DOHH2 (cell line): ENCODE results near the gene WFS1.

Experiments used
- H3F3A ChIP-seq: fragments of 200-600 bp; sonication (generic), shearing (Covaris generic); 2 replicates; pipeline ENCODE4 v1.6.0; 2016; ENCODE audit warnings: antibody characterized with exemption, mild to moderate bottlenecking; ENCODE audit not compliant: control insufficient read depth, insufficient read depth
- H3K27ac ChIP-seq: fragments of 200-600 bp; sonication (generic); 2 replicates; pipeline ENCODE4 v1.5.1; 2014; ENCODE audit warnings: low read depth, mild to moderate bottlenecking, low read length, moderate library complexity
- H3K27me3 ChIP-seq: fragments of 200-600 bp; sonication (generic); 2 replicates; pipeline ENCODE4 v1.6.1; 2014; ENCODE audit warnings: mild to moderate bottlenecking, low read length, mixed read lengths; ENCODE audit not compliant: control insufficient read depth
- H3K36me3 ChIP-seq: fragments of 200-600 bp; sonication (generic); 2 replicates; pipeline ENCODE4 v1.6.1; 2014; ENCODE audit warnings: mild to moderate bottlenecking, low read length, moderate library complexity, mixed read lengths; ENCODE audit not compliant: control insufficient read depth
- H3K4me1 ChIP-seq: fragments of 200-600 bp; sonication (generic); 2 replicates; pipeline ENCODE4 v1.6.1; 2014; ENCODE audit warnings: mild to moderate bottlenecking, low read length, mixed read lengths; ENCODE audit not compliant: control insufficient read depth
- H3K4me2 ChIP-seq: fragments of 200-600 bp; sonication (generic); 2 replicates; pipeline ENCODE4 v1.6.0; 2014; ENCODE audit warnings: mild to moderate bottlenecking, low read length, moderate library complexity
- H3K4me3 ChIP-seq: fragments of 200-600 bp; sonication (generic); 2 replicates; pipeline ENCODE4 v1.5.1; 2014; ENCODE audit warnings: mild to moderate bottlenecking, low read length, mixed read lengths
- H3K79me2 ChIP-seq: fragments of 200-600 bp; sonication (generic); 2 replicates; pipeline ENCODE4 v1.6.1; 2014; ENCODE audit warnings: mild to moderate bottlenecking, low read length, mixed read lengths; ENCODE audit not compliant: control insufficient read depth
- H3K9me2 ChIP-seq: fragments of 200-600 bp; sonication (generic); replicated peaks from 2 replicates; pipeline ENCODE4 v1.6.1; 2014; ENCODE audit warnings: mild to moderate bottlenecking, low read length, mixed read lengths; ENCODE audit not compliant: control insufficient read depth
- H3K9me3 ChIP-seq: fragments of 200-600 bp; sonication (generic); 2 replicates; pipeline ENCODE4 v1.6.1; 2014; ENCODE audit warnings: antibody characterized with exemption, low read length, mixed read lengths; ENCODE audit not compliant: control insufficient read depth, insufficient read depth
- H4K20me1 ChIP-seq: fragments of 200-600 bp; sonication (generic); 2 replicates; pipeline ENCODE4 v1.6.0; 2014; ENCODE audit warnings: low read depth, mild to moderate bottlenecking, antibody characterized with exemption, low read length, moderate library complexity; ENCODE audit not compliant: control insufficient read depth, insufficient read depth
- EZH2phosphoT487 ChIP-seq: fragments of 200-600 bp; sonication (generic); IDR thresholded peaks from 2 replicates; pipeline ENCODE4 v1.6.1; 2017; ENCODE audit warnings: borderline replicate concordance, mild to moderate bottlenecking, antibody characterized with exemption, low read length, moderate library complexity, mixed read lengths
- TF ChIP-seq, protein P1 (sequence below): fragments of 200-600 bp; sonication (generic); IDR thresholded peaks from one replicate; pipeline ENCODE4 v1.5.1; 2014; ENCODE audit warnings: antibody characterized with exemption, mild to moderate bottlenecking, low read depth, low read length; ENCODE audit not compliant: poor library complexity, severe bottlenecking

WFS1 gene

GRCh38 chr4:6230827-6231662, 38.6 kb upstream of the WFS1 start:
- no peak overlapping the region for H3K27ac ChIP-seq
- no peaks in the 10 kb centered on the region for H3K9me3 ChIP-seq
- H3K9me2 ChIP-seq, result no peaks in the 10 kb centered on the region
- H4K20me1 ChIP-seq, result no peaks in the 10 kb centered on the region
- no peaks in the 10 kb centered on the region for H3K4me1 ChIP-seq
- H3K36me3 ChIP-seq, result no peaks in the 10 kb centered on the region
- H3K4me3 ChIP-seq, result no peak overlapping the region
- TF ChIP-seq, protein P1, sequence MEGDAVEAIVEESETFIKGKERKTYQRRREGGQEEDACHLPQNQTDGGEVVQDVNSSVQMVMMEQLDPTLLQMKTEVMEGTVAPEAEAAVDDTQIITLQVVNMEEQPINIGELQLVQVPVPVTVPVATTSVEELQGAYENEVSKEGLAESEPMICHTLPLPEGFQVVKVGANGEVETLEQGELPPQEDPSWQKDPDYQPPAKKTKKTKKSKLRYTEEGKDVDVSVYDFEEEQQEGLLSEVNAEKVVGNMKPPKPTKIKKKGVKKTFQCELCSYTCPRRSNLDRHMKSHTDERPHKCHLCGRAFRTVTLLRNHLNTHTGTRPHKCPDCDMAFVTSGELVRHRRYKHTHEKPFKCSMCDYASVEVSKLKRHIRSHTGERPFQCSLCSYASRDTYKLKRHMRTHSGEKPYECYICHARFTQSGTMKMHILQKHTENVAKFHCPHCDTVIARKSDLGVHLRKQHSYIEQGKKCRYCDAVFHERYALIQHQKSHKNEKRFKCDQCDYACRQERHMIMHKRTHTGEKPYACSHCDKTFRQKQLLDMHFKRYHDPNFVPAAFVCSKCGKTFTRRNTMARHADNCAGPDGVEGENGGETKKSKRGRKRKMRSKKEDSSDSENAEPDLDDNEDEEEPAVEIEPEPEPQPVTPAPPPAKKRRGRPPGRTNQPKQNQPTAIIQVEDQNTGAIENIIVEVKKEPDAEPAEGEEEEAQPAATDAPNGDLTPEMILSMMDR, result no peak
- TF ChIP-seq EZH2phosphoT487, result no peak
- H3K4me2 ChIP-seq, result no peak overlapping the region
- H3K27me3 ChIP-seq, result no peaks in the 10 kb centered on the region
- no peaks in the 10 kb centered on the region for H3F3A ChIP-seq
- no peaks in the 10 kb centered on the region for H3K79me2 ChIP-seq

- H3K9me2 ChIP-seq, result no peaks in the 10 kb centered on the region
- no peaks in the 10 kb centered on the region for H3K4me1 ChIP-seq
- no peak for TF ChIP-seq EZH2phosphoT487
- TF ChIP-seq, protein P1, result no peak
- no peaks in the 10 kb centered on the region for H3K9me3 ChIP-seq
- no peaks in the 10 kb centered on the region for H3K36me3 ChIP-seq
- no peak overlapping the region for H3K4me3 ChIP-seq
- no peaks in the 10 kb centered on the region for H4K20me1 ChIP-seq
- no peak overlapping the region for H3K27ac ChIP-seq
- no peaks in the 10 kb centered on the region for H3K27me3 ChIP-seq
- H3K4me2 ChIP-seq, result no peak overlapping the region
- H3F3A ChIP-seq, result no peaks in the 10 kb centered on the region
- no peaks in the 10 kb centered on the region for H3K79me2 ChIP-seq
Measured at GRCh38 chr4:6231663-6232165, 37.9 kb upstream of the WFS1 start.

- H3K9me3 ChIP-seq, result no peaks in the 10 kb centered on the region
- no peaks in the 10 kb centered on the region for H3K79me2 ChIP-seq
- TF ChIP-seq, protein P1, result no peak
- no peak for TF ChIP-seq EZH2phosphoT487
- H3K36me3 ChIP-seq, result no peaks in the 10 kb centered on the region
- H4K20me1 ChIP-seq, result no peaks in the 10 kb centered on the region
- no peaks in the 10 kb centered on the region for H3K4me1 ChIP-seq
- H3K27me3 ChIP-seq, result no peaks in the 10 kb centered on the region
- H3K9me2 ChIP-seq, result no peaks in the 10 kb centered on the region
- no peak overlapping the region for H3K27ac ChIP-seq
- no peak overlapping the region for H3K4me3 ChIP-seq
- no peaks in the 10 kb centered on the region for H3F3A ChIP-seq
- H3K4me2 ChIP-seq, result no peak overlapping the region
Measured at GRCh38 chr4:6232836-6233785, 36.5 kb upstream of the WFS1 start.
